GM18511 (cell line): ENCODE data around the gene ZNF415.
"Not testable (repeated sequence)": the region's sequence is repeated elsewhere in the genome, so short reads cannot be mapped to it uniquely, and the experiment has no call there.

Experiments used
- ATAC-seq: cut with Tn5 transposase; IDR thresholded peaks from one replicate; pipeline ENCODE4 v1.9.1; 2021; ENCODE audit warnings: mild to moderate bottlenecking, moderate library complexity; ENCODE audit not compliant: unreplicated experiment

Gene ZNF415

GRCh38 chr19:53103234-53104203, 29.2 kb downstream of the ZNF415 start, which contains the start of gene ZNF160:
Gene ZNF160, minus strand, starts transcription at chr19:53103422. Its CDS starts 17,146 bp downstream, at chr19:53086276.
- ATAC-seq, result peak; percentile 96

- peak; percentile 43 for ATAC-seq
These were observed 29.9 kb downstream of the ZNF415 start for GRCh38 chr19:53102756-53103233.

GRCh38 chr19:53102206-53102755, 30.4 kb downstream of the ZNF415 start:
- no peak for ATAC-seq

- ATAC-seq, result no peak
These were observed 31.2 kb downstream of the ZNF415 start for GRCh38 chr19:53101518-53101917.

- ATAC-seq, result not testable (repeated sequence)
These were observed 34.1 kb downstream of the ZNF415 start for GRCh38 chr19:53098570-53098969.

- not testable (repeated sequence) for ATAC-seq
These were observed 35.6 kb downstream of the ZNF415 start for GRCh38 chr19:53096982-53097690.

- not testable (repeated sequence) for ATAC-seq
These were observed 36.1 kb downstream of the ZNF415 start for GRCh38 chr19:53096579-53096978.

GRCh38 chr19:53094754-53095575, 37.7 kb downstream of the ZNF415 start:
- no peak for ATAC-seq

GRCh38 chr19:53092723-53093122, 40.0 kb downstream of the ZNF415 start:
- ATAC-seq, result no peak

GRCh38 chr19:53091413-53092254, 41.1 kb downstream of the ZNF415 start:
- ATAC-seq, result no peak

- no peak for ATAC-seq
These were observed 44.6 kb downstream of the ZNF415 start for GRCh38 chr19:53088091-53088490.

GRCh38 chr19:53086949-53087348, 45.8 kb downstream of the ZNF415 start:
- no peak for ATAC-seq

- ATAC-seq, result no peak
These were observed 47.2 kb downstream of the ZNF415 start for GRCh38 chr19:53085496-53085895.

GRCh38 chr19:53082929-53083328, 49.8 kb downstream of the ZNF415 start:
- ATAC-seq, result no peak

- no peak for ATAC-seq
These were observed 53.3 kb downstream of the ZNF415 start for GRCh38 chr19:53079313-53079924.

- ATAC-seq, result no peak
These were observed 54.0 kb downstream of the ZNF415 start for GRCh38 chr19:53078668-53079067.

GRCh38 chr19:53076984-53077383, 55.7 kb downstream of the ZNF415 start:
- no peak for ATAC-seq

GRCh38 chr19:53068834-53069233, 63.9 kb downstream of the ZNF415 start:
- ATAC-seq, result no peak

GRCh38 chr19:53068199-53068598, 64.5 kb downstream of the ZNF415 start:
- no peak for ATAC-seq
